RCC 7860 (cell line): ENCODE data around the gene ZSWIM8.
A peak's percentile ranks its signal among the peaks of the same experiment; 100 is the strongest.
"Not testable (repeated sequence)": the region's sequence is repeated elsewhere in the genome, so short reads cannot be mapped to it uniquely, and the experiment has no call there.

ENCODE experiments used
- DNase-seq: peaks from one replicate; pipeline ENCODE4 v3.0.0-alpha.2; 2015; ENCODE audit warnings: low spot score
- FAIRE-seq: peaks from 2 replicates; lab custom pipeline; 2012; peaks lifted over from hg19 to GRCh38; lab: Jason Lieb, UNC

ZSWIM8 gene

GRCh38 chr10:73785211-73785720 lies at the start of gene ZSWIM8:
TSS of gene ZSWIM8 (plus strand) at chr10:73785606. CDS start at chr10:73785879, 273 bp downstream.
- peak; percentile 88 for FAIRE-seq
- peak; percentile 82 for DNase-seq

DNA sequence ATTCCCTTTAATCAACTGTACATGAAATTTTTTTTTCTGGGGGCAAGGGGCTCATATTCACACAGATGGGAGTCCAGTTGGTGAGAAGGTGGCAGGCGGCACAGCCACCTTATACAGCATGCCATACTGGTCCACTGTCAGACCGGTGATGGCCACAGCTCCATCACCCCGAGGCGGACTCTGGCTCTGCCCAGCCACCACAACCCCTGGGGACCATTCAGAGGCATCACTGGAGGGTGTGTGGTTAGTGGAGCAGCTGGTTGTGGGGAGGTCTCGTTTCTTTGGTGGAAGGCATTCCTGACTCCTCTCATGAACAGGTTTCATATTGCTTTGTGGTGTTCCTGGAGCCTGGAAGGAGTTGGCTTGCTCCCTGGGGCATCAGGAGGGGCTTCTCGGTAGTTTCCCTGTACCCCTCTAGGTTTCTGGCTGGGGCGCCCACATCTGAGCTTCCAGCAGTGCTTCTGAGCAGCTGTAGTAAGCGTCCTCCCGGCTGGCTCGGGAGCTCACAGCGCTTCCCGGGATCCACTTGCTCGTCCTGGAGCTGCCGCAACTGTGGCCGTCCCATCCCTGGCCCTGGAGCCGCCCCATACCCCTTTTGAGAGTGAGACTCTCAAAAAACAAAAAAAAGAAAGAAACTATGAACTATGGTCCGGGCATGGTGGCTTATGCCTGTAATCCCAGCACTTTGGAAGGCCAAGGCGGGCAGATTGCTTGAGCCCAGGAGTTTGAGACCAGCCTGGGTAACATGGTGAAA lies 44.7 kb upstream of the ZSWIM8 start:
- not testable (repeated sequence) for DNase-seq, FAIRE-seq

DNA sequence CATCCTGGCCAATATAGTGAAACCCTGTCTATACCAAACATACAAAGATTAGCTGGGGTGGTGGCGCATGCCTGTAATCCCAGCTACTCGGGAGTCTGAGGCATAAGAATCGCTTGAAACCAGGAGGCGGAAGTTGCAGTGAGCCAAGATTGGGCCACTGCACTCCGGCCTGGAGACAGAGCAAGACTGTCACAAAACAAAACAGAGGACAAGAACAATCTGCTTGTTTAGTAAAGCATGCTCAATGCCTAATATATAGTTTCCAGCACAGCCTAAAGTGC lies 43.0 kb upstream of the ZSWIM8 start:
- FAIRE-seq: no peak
- no peak for DNase-seq

DNA sequence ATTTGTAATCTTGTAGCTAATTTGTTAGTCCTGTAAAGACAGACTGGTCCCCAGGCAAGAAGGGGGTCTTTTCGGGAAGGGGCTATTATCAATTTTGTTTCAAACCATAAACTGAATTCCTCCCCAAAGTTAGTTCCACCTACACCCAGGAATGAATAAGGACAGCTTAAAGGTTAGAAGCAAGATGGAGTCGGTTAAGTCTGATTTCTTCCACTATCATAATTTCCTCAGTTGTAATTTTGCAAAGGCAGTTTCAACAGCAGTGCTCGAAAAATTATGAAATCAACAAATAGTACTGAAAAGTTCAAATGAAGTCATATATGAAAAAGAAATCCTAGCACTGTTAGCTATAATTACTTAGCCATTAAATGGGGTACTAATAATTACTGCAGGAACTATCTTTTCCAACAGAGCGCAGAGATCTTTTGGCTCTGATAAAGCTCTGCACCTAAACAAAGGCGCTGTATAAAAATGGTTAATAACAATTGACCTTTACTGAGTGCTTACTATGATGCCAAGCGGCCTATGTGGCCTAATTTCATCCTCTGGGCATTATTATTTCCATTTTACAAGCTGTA lies 42.0 kb upstream of the ZSWIM8 start:
- DNase-seq: no peak
- FAIRE-seq: no peak

DNA sequence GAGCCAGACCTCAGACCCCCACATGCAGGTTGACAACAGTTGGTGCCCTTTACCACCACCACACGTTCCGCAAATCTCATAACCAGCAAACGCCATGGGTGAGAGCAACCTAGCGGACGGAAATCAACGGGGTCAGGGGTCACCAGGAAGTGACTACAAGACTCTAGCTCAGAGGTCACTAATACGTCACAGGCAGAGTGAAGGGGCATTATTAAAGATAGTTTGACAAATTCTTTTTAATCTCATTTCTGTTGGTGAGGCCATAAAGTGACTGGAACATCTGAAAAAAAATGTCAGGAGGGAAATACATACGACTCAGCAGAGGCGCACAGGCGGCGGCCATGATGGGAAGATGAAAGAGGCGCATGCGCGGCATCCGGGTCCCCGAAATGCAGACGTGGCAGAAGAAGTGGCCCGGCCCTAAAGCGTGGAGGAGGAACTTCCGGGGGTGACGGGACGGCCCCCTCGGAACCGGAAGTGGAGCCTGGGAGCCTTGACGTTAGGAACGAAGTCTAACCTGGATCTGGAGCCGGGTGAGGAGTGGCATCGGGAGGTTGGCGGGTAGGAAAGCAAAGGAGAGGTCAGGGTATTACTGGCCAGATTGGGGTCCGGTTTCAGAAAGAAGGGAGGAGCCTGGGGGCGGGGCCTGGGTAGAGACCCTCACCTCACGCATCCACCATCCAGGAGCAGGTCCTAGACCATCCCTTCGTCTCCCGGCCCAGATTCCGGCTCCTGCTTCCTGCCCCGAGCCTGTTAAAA lies 41.3 kb upstream of the ZSWIM8 start, which contains the start of gene SEC24C:
SEC24C (plus strand) TSS at position 468 of the 759 bp plus-strand sequence. CDS start 2,461 bp downstream, outside the sequence.
- FAIRE-seq (peak; percentile 73), DNase-seq (peak; percentile 90)

DNA sequence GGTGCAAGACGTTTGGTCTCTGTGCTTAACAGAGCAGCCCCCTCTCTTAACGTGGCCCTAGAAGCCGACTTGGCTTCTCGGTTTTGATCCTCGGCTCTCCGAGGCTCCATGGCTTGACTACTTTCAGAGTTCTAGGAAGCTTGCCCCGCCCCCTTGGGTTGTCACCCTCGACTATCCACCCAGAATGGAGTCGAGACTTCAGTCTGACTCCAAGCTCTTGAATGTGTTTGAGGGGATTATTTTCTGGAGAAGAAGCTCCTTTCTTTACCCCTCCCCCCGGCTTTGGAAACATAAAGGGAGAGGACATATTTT lies 40.8 kb upstream of the ZSWIM8 start:
- FAIRE-seq: no peak

DNA sequence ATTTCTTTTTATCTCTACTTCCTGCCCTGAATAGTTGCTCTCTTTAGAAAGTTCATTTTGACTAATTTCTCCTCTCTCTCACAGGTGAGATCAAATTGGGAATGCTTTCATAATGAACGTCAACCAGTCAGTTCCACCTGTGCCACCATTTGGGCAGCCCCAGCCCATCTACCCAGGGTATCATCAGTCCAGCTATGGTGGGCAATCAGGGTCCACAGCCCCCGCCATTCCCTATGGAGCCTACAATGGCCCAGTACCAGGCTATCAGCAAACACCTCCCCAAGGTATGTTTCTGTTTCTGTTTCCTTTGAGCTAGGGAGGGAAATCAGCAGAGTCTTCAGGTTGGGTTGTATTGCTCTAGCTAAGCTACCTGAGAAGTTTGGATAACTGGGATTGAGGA lies 38.7 kb upstream of the ZSWIM8 start:
- FAIRE-seq (no peak), DNase-seq (no peak)

More for the DNA sequence above, 40.8 kb upstream of the ZSWIM8 start:
- peak; percentile 20 for DNase-seq

DNA sequence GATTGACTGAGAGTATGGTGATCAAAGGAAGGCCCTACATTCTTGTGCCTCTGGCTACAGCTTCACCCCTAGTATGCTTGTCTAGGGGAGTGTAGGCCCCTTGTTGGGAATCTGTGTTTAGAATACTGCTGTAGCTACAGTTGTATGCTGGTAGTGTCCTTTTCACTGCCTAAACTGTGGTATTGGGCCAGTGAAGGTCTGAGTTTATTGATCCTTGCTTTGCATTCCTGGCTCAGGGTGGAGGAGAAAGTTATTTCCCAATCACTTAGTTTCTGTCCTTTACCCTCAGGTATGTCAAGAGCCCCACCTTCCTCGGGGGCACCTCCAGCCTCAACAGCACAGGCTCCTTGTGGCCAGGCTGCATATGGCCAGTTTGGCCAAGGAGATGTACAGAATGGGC lies 34.6 kb upstream of the ZSWIM8 start:
- FAIRE-seq (no peak), DNase-seq (no peak)

DNA sequence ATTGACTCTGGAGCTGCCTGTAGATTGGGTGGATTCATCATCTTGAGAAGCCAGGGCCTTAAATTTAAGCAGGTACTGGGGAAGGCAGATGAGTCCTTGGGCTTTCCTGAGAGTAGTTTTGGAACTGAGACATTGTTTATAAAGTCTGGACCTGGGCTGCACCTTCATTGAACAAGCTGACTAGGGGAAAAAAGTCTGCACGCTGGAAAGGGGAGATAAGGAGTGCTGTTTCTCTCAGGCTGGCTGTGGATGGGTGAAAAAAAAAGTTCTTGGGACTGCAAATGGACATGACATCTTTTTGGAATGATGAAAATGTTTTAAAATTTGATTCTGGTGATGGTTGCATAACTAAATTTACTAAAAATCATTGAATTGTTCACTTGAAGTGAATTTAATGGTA lies 29.2 kb upstream of the ZSWIM8 start:
- FAIRE-seq (no peak), DNase-seq (no peak)

DNA sequence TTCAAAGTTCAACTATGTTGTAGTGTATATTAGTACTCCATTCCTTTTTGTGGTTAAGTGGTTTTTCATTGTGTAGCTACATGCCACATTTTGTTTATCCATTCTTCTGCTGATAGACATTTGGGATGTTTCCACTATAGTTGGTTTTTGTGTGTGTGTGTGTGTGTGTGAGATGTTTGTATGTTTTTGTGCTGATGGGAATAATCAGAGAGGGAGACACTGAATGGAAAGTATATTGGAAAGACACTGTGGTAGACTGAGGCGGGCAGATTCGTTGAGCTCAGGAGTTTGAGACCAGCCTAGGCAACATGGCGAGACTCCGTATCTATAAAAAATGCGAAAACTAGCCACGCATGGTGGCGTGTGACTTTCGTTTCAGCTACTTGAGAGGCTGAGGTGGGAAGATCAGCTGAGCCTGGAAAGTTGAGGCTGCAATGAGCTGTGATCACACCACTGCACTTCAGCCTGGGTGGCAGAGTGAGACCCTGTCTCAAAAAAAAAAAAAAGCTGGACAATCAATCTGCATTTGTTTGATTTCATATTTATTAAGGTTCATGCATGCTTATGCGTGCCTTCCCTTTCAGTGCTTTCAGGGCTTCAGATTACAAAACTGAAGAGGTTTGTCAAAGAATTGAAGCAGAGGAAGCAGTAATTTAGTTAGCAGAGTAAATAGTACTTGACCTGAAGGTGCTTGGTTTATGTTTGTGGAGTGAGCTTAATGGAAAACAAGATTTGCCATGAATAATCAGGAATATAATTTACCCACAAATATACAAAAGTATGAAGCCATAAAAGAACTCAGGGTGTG lies 26.5 kb upstream of the ZSWIM8 start:
- DNase-seq (no peak), FAIRE-seq (no peak)

DNA sequence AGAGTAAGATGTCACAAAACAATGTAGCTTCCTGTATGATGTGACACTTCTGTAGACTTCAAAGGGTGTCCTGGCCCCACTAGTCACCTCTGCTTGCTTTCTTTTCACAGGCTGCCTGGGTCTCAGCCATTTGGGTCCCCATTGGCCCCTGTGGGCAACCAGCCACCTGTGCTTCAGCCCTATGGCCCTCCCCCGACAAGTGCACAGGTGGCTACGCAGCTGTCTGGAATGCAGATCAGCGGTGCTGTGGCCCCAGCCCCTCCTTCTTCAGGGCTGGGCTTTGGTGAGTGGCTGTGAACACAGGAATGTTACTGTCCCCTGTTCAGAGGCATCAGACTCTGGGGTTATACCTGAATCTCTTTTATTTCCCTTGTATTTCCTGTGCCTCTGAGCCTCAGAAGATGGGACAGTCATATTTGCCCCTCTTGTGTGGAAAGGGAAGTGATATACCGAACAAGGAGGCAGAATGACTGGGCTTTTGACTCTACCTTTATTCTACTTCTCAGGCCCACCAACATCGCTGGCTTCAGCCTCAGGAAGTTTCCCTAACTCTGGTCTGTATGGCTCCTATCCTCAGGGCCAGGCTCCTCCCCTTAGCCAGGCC lies 25.8 kb upstream of the ZSWIM8 start:
- no peak for DNase-seq
- FAIRE-seq: no peak

DNA sequence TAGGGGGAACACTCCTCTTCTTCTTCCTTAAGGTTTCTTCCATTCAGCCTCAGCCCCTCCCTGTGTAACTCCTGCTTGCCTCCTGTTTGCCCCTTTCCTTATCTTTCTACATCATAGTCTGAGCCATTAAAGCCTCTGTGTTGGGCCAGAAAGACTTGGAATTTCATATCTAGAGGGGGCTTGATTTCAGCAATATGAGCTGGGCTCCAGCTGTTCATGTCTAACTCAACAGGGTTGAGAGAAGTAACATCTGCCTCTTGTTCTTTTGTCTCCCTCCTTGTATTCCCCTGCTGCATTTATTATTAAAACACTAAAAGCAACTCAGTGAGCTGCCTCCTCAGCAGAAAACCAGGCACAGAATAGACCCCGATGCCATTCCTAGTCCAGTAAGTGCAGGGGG lies 23.6 kb upstream of the ZSWIM8 start:
- DNase-seq (no peak), FAIRE-seq (no peak)

GRCh38 chr10:73762915-73763314 lies 22.5 kb upstream of the ZSWIM8 start:
- DNase-seq (peak; percentile 49), FAIRE-seq (no peak)

DNA sequence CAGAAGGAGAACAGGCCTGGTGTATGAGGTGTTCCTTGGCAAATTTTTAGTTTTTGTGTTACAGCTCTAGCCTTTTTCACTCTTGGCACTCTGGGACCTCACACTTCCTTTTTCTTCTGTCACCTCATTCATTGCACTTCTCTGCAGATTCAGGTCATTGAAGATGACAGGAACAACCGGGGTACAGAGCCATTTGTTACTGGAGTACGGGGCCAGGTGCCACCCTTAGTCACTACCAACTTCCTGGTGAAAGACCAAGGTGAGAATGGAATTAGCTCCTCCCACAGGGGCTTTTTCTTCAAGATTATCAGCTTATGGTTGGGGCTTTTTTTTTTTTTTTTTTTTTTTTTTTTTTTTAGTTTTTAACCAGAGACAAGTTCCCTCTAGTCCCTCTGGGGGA lies 22.1 kb upstream of the ZSWIM8 start:
- FAIRE-seq (no peak), DNase-seq (no peak)

GRCh38 chr10:73765066-73765465 lies 20.3 kb upstream of the ZSWIM8 start:
- no peak for FAIRE-seq
- DNase-seq: no peak

GRCh38 chr10:73768881-73769280 lies 16.5 kb upstream of the ZSWIM8 start:
- no peak for FAIRE-seq
- DNase-seq: no peak

DNA sequence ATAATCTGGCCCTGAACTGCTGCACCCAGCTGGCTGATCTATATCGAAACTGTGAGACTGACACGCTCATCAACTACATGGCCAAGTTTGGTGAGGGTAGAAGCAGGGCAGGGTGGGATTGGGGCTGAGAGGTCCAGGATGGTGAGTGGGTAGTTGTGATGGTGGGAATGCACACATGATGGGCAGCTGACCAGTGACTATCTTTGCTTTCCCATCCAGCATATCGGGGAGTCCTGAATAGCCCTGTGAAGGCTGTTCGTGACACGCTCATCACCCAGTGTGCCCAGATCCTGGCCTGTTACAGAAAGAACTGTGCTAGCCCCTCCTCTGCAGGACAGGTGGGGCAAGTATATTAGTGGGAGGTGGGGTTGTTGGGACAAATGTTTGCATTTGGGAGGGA lies 16.0 kb upstream of the ZSWIM8 start:
- DNase-seq (no peak), FAIRE-seq (no peak)

DNA sequence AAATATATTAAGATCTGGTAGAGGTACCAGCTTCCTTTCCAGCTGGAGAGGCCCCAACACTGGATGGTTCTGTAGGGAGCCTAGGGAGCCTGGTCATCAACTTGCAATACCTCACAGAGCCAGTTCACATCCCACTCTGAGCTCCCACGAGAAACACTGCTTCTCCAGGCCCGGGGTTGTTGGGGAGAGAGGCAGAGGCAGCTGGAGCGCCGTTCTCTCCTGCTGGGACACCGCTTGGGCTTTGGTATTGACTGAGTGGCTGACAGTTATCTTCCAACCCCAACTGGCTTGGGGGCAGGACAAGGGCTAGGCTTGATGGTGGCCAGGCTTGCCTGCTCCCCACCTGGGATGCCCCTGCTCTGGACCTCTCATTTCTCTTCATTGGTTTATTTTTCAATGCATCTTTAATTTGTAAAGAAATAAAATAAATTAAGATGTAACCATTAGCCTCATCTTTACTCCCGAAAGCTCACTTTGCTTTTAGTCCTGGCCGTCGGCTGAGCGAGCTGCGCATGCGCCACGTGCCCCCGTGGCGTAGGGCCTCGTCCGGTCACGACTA lies 13.6 kb upstream of the ZSWIM8 start:
- DNase-seq: no peak
- FAIRE-seq: no peak

GRCh38 chr10:73772281-73773151 lies 12.9 kb upstream of the ZSWIM8 start:
- DNase-seq: peak; percentile 81
- no peak for FAIRE-seq
